ENCODE data around the gene CDH23.

- TF ChIP-seq, protein P1, sequence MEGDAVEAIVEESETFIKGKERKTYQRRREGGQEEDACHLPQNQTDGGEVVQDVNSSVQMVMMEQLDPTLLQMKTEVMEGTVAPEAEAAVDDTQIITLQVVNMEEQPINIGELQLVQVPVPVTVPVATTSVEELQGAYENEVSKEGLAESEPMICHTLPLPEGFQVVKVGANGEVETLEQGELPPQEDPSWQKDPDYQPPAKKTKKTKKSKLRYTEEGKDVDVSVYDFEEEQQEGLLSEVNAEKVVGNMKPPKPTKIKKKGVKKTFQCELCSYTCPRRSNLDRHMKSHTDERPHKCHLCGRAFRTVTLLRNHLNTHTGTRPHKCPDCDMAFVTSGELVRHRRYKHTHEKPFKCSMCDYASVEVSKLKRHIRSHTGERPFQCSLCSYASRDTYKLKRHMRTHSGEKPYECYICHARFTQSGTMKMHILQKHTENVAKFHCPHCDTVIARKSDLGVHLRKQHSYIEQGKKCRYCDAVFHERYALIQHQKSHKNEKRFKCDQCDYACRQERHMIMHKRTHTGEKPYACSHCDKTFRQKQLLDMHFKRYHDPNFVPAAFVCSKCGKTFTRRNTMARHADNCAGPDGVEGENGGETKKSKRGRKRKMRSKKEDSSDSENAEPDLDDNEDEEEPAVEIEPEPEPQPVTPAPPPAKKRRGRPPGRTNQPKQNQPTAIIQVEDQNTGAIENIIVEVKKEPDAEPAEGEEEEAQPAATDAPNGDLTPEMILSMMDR (IDR thresholded peaks at IDR 0.05): no peak
- TF ChIP-seq POLR2A (IDR thresholded peaks at IDR 0.05): no peak
These were observed 350.4 kb downstream of the CDH23 start for GRCh38 chr10:71747039-71747531.

All from transverse colon (tissue), 3 donors.